Loucy (cell line): ENCODE data around the gene TRAFD1.

Source experiments
- EZH2phosphoT487 ChIP-seq: fragments of 200-600 bp; IDR thresholded peaks from 2 replicates; pipeline ENCODE4 v1.6.1; 2018; ENCODE audit warnings: antibody characterized with exemption, mild to moderate bottlenecking, moderate library complexity, borderline replicate concordance
- TF ChIP-seq, protein P1 (sequence below): fragments of 200-600 bp; sonication (generic); conservative IDR thresholded peaks from 2 replicates; pipeline ENCODE4 v1.5.1; 2014; ENCODE audit warnings: mild to moderate bottlenecking, antibody characterized with exemption, low read length

DNA sequence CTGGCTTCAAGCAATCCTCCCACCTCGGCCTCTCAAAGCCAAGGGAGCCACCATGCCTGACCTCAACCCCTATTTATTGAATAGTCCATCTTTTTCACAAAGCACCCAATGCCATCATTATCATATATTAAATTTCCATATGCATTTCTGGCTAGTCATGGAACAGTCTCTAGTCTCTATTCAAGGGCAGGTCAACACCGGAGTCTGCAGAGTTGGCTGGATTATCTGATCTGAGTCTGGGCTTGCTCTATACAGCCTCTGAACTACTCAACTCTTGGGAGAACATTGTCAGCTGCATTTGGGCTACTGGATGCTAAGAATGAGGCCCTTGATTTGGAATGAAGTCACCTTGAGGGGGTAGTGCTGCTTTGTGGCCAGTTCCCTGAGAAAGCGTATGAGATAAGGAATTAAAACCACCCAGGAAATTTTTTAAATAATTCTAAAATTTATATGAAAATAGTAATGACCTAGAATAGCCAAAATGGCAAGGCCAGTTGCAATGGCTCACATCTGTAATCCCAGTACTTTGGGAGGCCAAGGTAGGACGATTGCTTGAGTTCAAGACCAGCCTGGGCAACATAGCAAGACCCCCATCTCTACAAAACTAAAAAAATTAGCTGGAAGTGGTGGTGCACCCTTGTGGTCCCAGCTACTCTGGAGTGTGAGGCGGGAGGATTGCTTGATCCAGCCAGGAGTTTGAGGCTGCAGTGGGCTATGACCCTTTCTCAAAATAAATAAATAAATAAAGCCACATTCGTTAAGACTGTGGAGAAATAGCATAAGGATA is 9.9 kb upstream of the TRAFD1 start:
- TF ChIP-seq, protein P1, sequence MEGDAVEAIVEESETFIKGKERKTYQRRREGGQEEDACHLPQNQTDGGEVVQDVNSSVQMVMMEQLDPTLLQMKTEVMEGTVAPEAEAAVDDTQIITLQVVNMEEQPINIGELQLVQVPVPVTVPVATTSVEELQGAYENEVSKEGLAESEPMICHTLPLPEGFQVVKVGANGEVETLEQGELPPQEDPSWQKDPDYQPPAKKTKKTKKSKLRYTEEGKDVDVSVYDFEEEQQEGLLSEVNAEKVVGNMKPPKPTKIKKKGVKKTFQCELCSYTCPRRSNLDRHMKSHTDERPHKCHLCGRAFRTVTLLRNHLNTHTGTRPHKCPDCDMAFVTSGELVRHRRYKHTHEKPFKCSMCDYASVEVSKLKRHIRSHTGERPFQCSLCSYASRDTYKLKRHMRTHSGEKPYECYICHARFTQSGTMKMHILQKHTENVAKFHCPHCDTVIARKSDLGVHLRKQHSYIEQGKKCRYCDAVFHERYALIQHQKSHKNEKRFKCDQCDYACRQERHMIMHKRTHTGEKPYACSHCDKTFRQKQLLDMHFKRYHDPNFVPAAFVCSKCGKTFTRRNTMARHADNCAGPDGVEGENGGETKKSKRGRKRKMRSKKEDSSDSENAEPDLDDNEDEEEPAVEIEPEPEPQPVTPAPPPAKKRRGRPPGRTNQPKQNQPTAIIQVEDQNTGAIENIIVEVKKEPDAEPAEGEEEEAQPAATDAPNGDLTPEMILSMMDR: no peak
- TF ChIP-seq EZH2phosphoT487: no peak
